NAMALWA (cell line): ENCODE measurements around the gene RASGEF1C.

Experiments used
- DNase-seq: peaks from one replicate; pipeline ENCODE4 v3.0.0-alpha.2; 2015; ENCODE audit warnings: low spot score

The RASGEF1C gene

DNA sequence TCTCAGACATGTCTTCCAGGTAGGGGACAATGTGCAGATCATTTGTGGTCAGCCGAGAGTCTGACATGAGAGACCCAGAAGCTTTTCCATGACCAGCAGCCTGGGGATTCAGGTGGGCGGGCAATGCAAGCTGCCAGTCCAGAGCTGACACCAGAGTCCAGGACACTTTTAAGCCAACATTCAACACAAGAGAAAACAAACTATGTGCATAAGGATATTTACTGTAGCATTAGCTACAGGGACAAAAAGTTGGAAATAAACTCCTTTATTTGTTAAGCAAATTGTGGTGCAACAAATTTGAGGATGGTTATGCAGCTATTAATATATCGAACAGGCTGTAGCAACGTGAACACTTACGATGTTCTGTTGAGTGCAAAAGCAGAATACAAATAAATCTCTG, 127.5 kb downstream of the RASGEF1C start:
- DNase-seq, result no peak

DNA sequence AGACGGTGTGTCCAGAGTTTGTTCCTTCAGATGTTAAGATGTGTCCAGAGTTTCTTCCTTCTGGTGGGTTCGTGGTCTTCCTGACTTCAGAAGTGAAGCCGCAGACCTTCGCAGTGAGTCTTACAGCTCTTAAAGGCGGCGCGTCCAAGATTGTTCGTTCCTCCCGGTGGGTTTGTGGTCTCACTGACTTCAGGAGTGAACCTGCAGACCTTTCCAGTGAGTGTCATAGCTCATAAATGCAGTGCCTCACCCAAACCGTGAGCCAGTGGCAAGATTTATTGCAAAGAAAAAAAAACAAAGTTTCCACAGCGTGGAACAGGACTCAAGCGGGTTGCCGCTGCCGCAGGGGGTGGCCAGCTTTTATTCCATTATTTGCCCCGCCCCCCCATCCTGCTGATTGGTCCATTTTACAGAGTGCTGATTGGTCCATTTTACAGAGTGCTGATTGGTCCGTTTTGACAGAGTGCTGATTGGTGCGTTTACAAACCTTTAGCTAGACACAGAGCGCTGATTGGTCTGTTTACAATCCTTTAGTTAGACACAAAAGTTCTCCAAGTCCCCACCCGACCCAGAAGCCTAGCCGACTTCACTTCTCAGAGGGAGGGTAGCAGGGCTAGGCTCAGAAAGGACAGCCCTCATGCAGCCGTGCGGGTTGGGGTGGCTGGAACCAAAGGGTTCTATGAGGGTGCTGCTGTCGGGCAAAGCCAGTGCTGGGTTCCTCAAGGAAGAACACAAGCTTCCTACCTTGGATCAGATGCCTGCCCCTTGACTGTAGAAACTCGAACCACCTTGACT, 128.3 kb downstream of the RASGEF1C start:
- DNase-seq, result no peak

DNA sequence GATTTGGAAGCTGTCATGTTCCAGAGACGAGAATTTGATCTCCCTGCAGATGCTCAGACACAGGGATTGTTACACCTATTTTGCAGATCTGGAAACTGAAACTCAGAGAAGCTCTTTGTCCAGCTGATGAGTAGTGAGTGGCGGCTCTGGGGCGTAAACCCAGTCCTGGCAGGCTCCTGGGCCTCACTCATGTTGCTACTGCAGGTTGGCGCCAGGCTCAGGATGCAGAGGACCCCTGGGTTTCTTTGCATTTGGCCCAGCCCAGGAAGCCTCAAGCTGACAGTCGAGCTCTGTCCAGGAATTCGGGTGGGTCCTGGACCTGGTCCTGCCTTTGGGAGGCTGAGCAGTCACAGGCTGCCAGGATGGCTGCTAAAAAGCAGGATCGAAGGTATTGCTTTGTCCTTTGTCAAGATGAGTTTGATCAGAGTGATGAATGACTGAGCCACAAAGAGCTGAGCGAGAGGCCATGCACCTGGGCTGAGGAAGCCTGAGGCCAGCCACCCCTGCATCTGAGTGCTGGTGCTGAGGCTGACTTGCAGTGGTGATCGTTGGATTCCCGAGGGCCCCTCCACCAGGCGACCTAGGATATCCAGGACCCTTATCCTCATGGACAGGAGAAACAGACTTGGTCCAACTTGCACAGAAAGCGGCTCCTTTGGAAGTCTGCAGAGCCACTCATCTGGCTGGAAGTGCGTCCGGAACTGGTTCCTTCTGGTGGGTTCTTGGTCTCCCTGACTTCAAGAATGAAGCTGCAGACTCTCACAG, 129.1 kb downstream of the RASGEF1C start:
- no peak for DNase-seq

DNA sequence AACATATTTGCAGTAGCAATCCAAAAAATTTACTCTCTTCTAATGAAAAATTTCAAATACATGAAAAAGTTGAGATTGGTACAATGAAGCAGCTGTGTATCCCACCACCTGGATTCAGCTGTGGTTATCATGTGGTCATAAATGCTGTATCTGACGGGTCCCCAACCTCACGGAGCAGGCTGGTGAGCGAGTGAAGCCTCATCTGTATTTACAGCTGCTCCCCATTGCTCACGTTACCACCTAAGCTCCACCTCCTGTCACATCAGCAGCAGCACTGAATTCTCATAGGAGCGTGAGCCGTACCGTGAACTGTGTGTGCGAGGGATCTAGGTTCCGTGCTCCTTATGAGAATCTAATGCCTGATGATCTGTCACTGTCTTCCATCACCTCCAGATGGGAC, 130.7 kb downstream of the RASGEF1C start:
- no peak for DNase-seq

DNA sequence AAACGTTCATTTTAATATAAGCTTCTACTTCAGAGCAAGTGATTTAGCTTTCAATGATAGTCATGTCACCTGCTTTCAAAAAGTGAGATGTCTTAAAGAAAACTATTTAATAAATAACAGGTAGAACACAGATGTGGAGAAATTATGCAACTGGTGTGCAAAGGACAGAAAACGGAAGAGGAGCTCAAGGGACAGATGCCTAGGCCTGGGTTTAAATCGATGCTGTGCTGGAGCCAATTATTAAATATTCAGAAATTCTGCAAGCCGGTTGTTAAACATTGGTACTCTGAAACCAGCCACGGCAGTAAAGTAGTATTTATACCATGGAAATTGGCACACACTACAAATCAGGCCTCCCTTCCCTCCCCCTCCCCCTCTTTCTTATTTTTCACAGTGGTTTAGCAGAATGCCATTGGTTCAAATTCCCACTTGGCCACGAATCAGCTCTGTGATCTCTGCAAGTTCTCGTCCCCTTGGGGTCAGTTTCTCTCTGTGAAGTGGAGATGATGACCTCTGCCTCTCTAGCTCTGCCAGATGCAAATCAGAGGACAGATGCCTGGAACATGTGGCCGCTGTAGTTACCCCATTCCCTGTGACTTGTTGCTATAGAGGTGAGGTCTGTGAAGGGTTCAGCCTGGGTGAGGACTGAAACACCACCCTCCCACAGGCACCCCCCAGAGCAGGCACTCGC, 131.3 kb downstream of the RASGEF1C start:
- no peak for DNase-seq

DNA sequence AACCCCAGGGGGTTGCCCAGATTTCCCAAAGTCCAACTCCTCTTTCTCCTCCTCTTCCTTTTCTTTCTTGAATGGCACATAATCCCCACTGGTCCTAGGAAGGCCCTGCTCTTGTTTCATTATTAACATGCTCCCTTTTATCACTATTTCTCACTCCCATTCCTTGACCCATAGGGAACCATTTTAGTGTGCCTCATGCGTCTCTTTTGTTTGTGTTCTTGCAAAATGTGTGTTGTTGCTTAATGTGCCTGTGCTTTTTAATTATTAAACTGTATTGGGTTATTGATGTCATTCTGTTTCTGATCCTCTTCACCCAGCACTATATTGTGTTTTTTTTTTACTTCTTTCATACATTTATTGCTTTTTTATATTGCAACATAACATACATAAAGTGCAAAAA, 133.3 kb downstream of the RASGEF1C start:
- no peak for DNase-seq

DNA sequence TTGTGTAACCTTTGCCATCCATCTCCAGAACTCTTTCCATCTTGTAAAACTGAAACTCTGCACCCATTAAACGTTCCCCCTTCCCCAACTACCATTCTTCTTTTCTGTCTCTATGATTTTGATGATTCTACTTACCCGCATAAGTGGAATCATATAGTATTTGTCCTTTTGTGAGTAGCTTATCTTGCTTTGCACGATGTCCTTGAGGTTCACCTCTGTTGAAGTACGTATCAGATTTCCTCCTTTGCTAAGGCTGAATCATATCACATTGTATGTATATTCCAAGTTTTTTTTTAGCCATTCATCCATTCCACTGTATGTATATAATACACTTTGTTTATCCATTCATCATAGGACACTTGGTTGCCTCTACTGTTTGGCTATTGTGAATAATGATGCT, 134.5 kb downstream of the RASGEF1C start:
- no peak for DNase-seq

DNA sequence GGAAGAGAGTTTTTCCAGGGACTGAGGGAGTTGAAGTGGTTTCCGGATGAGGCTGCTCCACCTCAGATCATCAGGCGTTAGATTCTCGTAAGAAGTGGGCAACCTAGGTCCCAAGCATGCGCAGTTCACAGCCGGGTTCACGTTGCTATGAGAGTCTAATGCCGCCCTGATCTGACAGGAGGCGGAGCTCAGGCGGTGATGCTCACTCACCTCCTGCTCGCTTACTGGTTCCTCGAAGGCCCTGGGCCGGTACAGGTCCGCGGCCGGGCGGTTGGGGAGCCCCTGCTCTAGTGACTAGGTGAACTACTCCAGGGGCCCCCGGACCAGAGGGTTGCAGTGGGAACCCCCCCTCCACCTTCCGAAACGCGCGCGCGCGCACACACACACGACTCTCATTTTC, 136.5 kb downstream of the RASGEF1C start:
- DNase-seq, result no peak

DNA sequence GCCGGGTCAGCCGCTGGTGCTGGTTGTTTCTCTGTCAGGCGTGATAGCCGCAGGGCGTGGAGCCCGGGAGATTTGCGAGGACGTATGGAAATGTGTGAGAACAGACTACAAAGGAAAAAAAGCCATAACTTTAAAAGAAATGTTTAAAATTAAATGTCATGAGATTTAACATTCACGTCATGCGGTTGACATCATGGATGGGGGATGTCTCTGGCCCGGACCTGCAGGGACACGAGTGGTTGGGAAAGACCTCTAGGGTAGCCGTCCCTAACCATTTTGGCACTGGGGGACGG, 136.8 kb downstream of the RASGEF1C start:
- DNase-seq, result no peak

DNA sequence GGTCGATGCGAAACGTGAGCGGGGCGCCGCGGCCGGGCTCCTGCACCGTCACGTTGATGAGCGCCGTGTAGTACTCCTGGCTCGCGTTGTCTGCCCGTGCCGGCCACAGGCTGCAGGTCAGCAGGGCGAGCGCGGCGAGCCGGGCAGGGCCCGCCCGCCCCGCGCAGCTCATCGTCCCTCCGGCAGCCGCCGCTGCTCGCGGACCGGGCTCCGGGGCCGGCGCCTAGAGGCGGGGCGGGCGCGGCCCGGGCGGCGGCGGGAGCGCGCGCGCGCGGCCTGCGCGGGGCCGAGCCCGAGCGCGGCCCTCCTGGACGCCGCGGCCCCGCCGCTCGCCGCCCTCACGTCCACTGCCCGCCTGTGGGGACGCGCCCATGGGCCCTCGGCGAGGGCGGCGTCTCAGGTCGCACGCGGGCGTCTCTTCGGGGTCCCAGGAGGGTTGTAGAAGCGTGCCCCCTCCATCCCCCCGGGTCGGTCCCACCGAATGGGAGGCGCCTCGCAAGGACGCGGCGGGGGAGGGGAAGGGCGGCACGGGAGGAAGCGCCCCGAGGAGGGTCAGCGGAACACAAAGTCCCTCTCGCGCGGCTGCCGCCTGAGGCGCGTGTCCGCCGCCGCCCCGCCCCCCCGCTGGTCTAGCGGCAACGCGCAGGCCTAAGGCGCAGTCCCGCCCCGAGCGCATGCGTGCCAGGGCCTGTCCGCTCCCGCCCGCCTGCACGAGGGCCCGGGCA, 137.3 kb downstream of the RASGEF1C start, which contains the start of gene RNF130:
RNF130 (minus strand) TSS at position 229 of the 725 bp plus-strand sequence; CDS start at position 172, 57 bp downstream.
- DNase-seq, result no peak

DNA sequence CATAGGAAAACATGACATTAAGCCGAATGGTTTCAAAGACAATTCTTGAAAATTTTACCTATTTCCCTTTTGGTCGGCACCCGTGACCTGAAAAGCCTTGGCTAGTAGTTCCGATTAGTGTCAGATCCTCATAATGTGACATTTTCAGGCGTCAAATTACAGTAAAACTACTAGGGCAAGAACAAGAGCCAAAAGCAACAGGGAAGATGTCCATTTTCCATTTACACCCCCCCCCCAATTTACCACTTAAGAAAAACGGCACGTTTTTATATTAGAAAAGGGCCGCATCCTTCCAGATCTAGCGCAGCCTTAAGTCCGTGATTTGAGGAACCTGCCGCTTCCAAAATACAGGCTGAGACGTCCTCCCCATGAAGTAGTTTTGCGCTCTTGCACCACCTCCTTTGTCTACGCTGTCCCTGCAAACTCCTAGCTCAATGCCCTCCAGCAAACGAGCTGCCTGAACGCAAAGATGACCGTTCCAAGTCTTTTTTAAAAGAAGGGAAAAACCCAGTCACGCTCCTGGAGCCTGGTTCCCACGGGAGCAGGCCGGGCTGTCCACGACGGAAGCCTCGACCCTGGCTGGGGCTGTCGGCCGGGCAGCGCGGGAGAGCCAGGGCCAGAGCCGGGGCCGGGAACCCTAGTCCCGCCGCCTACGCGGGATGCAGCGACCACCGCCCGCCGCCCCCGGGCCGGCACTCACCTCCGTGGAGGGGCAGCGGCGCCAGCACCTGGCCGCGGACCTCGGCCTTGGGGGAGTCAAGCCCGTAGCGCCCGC, 138.1 kb downstream of the RASGEF1C start:
- DNase-seq, result no peak

DNA sequence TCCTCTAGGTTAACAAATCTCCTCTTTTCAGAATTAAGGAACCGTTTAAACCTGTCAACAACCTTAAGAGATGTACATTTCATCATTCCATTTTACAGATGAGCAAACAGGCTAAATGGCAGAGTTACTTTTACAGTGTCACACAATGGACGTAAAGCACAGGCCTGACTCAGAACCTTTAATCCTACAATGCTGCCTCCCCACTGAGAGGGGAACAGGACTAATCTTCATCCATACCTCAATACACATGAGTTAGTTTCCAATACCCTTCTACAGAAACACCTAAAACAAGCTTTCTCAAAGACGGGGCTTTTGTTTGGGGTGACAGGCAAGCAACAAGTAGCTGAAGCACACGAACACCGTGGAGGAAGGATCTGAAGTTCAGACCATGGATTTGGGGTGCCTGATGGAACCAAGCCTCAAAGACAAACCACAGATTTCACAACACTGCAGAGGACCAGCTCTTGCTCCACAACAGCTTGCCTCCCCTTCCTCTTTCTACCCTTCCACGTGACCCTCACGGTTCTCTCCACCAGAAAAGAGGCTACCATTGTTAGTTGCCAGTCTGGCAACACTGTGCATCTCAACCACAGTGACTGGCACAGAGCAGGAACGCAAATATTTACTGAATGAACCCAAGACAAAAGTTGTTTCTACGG, 139.3 kb downstream of the RASGEF1C start:
- DNase-seq, result no peak

DNA sequence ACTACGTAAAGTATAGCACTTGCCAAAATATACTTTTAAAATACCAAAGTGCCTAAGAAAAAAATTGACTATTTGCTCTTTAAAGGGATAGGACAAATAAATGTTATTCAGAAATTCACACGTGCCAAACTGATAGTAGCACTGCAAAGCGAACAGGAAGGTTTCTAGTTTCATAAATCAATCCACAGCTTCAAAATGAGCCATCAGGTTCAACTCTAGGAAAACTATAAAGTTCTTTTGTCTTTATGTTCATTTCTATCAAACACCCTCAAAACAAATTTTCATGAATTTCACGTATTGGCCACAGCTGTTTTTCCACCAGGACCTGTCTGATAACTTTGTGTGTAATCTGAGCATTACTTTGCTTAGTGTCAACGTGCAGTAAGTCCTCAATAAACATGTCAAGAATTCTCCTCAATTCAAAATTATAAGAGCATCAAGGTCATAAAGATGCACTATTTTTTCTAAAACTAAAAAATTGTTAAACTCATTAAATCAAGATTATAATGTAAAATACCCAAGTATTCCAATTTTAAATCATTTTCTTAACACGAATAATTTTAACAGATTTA, 140.4 kb downstream of the RASGEF1C start:
- DNase-seq, result no peak

DNA sequence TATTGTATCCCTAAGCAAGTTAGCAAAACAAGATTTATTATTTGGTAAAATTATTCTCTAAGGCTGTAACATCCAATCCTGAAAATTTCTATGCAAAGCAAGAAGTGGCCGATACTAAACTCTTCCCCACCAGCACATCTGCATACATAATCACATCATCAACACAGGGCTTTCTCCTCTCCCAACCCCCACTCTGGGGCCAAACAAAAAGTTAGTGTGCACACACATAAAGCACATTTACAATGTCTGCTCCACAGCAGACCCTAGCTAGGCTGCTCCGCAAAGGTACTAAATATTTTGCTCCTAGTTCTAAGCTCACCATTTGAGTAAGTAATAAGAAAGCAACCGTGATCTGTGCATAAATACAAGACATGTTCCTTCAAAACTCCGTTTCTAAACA, 141.0 kb downstream of the RASGEF1C start:
- no peak for DNase-seq

DNA sequence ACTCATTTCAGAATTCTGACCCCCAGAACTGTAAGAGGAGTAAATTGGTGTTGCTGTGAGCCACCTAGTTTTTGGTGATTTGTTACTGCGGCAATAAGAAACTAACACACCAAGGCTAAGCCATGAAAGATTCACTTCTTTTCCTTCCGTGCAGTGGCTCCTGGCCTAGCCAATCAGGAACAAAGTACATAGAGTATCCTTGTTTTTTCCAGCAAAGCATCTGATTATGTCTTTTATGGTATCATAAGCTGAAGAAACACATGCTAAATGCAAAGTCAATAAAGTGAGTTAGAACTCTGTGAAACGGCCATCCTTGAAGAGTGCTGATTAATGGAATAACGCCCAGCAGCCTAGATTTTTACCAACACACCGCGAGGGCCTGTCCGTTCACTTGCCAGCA, 148.8 kb downstream of the RASGEF1C start:
- no peak for DNase-seq

DNA sequence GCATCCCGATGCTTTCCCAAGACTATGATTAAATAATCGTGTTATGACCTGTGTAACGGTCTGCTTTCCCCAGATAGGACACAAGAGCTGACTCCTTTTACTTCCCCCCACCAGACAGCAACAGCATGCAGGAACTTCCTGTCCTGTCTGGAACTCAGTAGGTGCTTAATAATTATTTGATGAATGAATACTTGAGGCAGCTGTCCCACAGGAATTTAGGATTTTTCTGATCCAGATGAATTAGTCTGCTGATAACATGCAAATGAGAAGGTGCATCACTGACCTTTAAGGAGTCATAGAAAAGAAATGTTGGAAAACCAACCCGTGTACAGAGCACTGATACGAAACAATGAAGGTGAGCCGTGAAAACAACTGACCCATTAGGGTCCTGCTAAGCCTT, 149.7 kb downstream of the RASGEF1C start:
- DNase-seq, result no peak

DNA sequence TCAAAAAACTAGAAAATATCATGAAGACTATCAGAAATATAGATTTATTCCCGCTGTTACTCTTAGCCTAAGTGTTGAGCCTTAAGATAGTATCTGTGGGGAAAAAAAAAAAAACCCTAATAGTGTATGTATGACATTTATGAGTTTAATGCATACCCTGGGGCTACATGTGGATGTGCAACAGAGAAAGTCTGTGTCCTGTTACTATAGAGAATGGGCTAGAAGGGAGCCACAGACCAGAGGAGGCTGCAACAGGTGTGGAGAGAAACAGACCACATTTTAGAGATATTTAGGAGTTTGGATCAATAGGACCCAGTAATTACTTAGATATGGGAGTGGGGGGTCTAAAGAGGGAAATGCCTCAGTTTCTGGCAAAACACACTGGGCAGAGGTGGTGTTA, 152.9 kb downstream of the RASGEF1C start:
- no peak for DNase-seq

DNA sequence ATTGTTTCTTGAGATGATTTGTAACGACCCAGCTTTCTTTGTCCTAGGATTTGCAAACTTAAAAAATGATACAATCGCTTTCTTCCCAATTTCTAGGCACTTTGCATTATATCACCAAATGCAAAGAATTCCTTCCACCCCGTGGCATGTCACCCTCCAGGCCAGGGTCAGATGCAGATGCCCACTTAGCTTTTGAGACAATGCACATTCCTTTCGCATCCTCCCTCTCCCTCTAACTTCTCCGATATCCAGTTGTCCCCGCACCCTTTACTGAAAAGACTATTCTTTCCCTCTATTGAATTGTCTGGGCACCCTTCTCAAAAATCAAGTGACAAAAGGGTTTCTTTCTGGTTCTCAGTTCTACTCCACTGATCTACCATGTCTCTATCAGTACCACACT, 154.8 kb downstream of the RASGEF1C start:
- no peak for DNase-seq

DNA sequence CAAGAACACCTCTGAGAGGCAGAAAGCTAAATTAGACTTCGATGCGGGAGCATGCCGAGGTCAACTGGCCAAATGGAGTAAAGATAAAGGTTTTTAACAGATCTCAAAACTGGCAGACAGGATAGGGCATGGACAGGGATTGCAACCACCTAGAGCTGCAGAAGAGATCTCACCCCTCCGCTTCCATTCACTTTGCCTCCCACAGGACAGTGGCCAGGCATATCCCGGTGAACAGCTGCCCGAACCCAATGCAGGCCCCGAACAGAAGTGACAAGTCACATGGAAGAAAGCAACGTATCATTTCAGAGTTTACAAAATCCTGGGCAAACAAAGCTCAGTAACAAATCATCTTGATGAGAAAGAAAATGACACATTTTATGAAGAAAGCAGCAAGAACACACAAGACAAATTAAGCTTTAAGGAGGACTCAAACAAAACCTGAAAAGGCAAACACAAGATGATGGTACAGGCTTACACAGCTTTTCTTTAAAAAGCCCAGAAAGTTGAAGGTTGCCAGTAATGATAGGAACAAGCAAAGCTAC, 155.9 kb downstream of the RASGEF1C start:
- DNase-seq, result no peak

DNA sequence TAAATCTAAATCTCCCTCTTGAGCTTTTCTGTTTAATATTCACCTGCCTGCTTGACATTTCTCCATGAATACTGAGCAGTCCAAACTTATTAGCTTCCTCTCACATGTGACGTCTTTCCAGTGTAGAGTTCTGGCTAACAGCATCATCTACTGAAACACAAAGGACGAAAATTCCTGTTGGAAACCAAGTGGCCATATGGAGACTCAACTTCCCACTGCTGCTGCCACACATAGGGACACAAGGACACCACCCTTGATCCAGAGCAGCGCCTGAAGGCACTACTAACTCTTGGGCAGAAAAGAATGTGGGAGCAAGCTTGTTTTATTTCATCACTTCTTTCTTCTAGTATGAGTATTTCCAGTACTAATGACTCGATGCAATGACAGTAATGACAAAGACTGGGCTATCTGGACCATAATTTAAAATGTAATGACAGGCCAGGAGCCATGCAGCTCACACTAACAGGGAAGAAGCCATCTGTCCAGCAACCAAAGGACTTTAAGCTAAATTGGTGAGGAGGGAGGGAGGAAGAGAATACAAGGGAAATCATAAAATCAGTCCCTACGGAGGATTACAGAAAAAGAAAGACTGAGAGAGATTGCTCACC, 156.7 kb downstream of the RASGEF1C start:
- DNase-seq, result no peak
